Smooth muscle cell (in vitro differentiated cells): ENCODE results near the gene ADGRG2. TPM values are rescaled to one million over a fixed set of nuclear protein-coding genes. Genes with fewer than 3 reads are reported as not detected.

Experiments
- DNase-seq: peaks from one replicate; lab custom pipeline; 2025; ENCODE audit not compliant: unreplicated experiment; lab: John Stamatoyannopoulos, UW
- H2AFZ ChIP-seq: fragments of 200-600 bp; sonication (generic); 2 replicates; pipeline ENCODE4 v1.6.0; 2016; ENCODE audit warnings: antibody characterized with exemption, low read depth, mild to moderate bottlenecking
- H3F3A ChIP-seq: fragments of 200-600 bp; sonication (generic); 2 replicates; pipeline ENCODE4 v1.6.0; 2017; ENCODE audit warnings: antibody characterized with exemption, low read depth
- H3K27ac ChIP-seq: fragments of 200-600 bp; sonication (generic); 2 replicates; pipeline ENCODE4 v1.5.1; 2016; ENCODE audit warnings: low read depth, mild to moderate bottlenecking
- H3K27me3 ChIP-seq: fragments of 200-600 bp; sonication (generic); 2 replicates; pipeline ENCODE4 v1.6.1; 2016; ENCODE audit warnings: low read depth, mild to moderate bottlenecking
- H3K36me3 ChIP-seq: fragments of 200-600 bp; sonication (generic); 2 replicates; pipeline ENCODE4 v1.5.1; 2016; ENCODE audit warnings: low read depth
- H3K4me1 ChIP-seq: fragments of 200-600 bp; sonication (generic); 2 replicates; pipeline ENCODE4 v1.5.1; 2016; ENCODE audit warnings: low read depth
- H3K4me2 ChIP-seq: fragments of 200-600 bp; sonication (generic); 2 replicates; pipeline ENCODE4 v1.6.0; 2016; ENCODE audit warnings: mild to moderate bottlenecking
- H3K4me3 ChIP-seq: fragments of 200-600 bp; sonication (generic); 2 replicates; pipeline ENCODE4 v1.5.1; 2016; ENCODE audit warnings: mild to moderate bottlenecking
- H3K79me2 ChIP-seq: fragments of 200-600 bp; sonication (generic); 2 replicates; pipeline ENCODE4 v1.6.0; 2016; ENCODE audit warnings: low read depth, mild to moderate bottlenecking
- H3K9ac ChIP-seq: fragments of 200-600 bp; sonication (generic); 2 replicates; pipeline ENCODE4 v1.6.0; 2016; ENCODE audit warnings: low read depth
- H3K9me3 ChIP-seq: fragments of 200-600 bp; sonication (generic); replicated peaks from 2 replicates; pipeline ENCODE4 v1.5.1; 2016; ENCODE audit warnings: low read depth
- H4K20me1 ChIP-seq: fragments of 200-600 bp; sonication (generic); 2 replicates; pipeline ENCODE4 v1.6.0; 2016; ENCODE audit warnings: low read depth
- CTCF ChIP-seq: fragments of 200-600 bp; sonication (generic); IDR thresholded peaks from 2 replicates; pipeline ENCODE4 v1.5.1; 2017; ENCODE audit warnings: borderline replicate concordance, mild to moderate bottlenecking, antibody characterized with exemption; ENCODE audit not compliant: insufficient read depth, poor library complexity, severe bottlenecking
- WGBS: methylation state at CpG from one replicate; pipeline ENCODE4 v1.1.7; 2016; ENCODE audit warnings: low lambda C conversion rate; 5-methylcytosine and 5-hydroxymethylcytosine counted together
- polyA plus RNA-seq: library from polyadenylated mRNA; unstranded; fragments of >200 nt; fragmentation: Nextera tagmentation; extraction: Ambion mirVana; gene quantifications from 2 replicates; pipeline ENCODE4 v1.2.1, GENCODE V29; 2016
- total RNA-seq: library from RNA; depleted of rRNA; stranded (reverse); fragments of >200 nt; gene quantifications from 2 replicates; pipeline ENCODE4 v1.2.3, GENCODE V29; 2014

Gene ADGRG2
- 0.09 TPM in 1 of 2 replicates, not detected in the other for total RNA-seq
- not detected in 2 replicates for polyA plus RNA-seq

- Histone ChIP-seq H3K4me3 (peak within 1 kb of the TSS; percentile 39), H3K27ac (no peak within 1 kb of the TSS), H3K4me1 (no peaks in the 10 kb centered on the region), H3K36me3 (no peaks in the 10 kb centered on the region), H3K9me3 (no peaks in the 10 kb centered on the region), H4K20me1 (no peaks in the 10 kb centered on the region), H2AFZ (no peak within 1 kb of the TSS), H3K79me2 (no peaks in the 10 kb centered on the region), H3K9ac (no peak within 1 kb of the TSS), H3F3A (no peaks in the 10 kb centered on the region), H3K4me2 (peak within 1 kb of the TSS; percentile 82), H3K27me3 (peaks cover 73% of the 10 kb centered on the region)
- DNase-seq = no peak
- WGBS = 50% methylated on average over 63 of the region's 107 CpGs
- no peak for TF ChIP-seq CTCF
Observed at GRCh38 chrX:19121898-19122640, at the start of gene ADGRG2. Gene ADGRG2, minus strand, starts transcription at chrX:19122468. Its CDS starts 53,634 bp downstream, at chrX:19068834.

GRCh38 chrX:19168609-19169008, 46.3 kb upstream of the ADGRG2 start:
- Histone ChIP-seq H3K27ac (no peak overlapping the region), H3K4me3 (no peak overlapping the region), H3K4me2 (no peak overlapping the region), H3K4me1 (no peaks in the 10 kb centered on the region), H3K79me2 (no peaks in the 10 kb centered on the region), H3K9ac (no peak overlapping the region), H2AFZ (no peak overlapping the region), H4K20me1 (no peaks in the 10 kb centered on the region), H3F3A (no peaks in the 10 kb centered on the region), H3K27me3 (no peaks in the 10 kb centered on the region), H3K9me3 (no peaks in the 10 kb centered on the region), H3K36me3 (no peaks in the 10 kb centered on the region)
- TF ChIP-seq CTCF = no peak
- DNase-seq = no peak
- WGBS = 75% methylated on average over 5 of the region's 5 CpGs

GRCh38 chrX:19162851-19163250, 40.6 kb upstream of the ADGRG2 start:
- H3F3A ChIP-seq = no peaks in the 10 kb centered on the region
- no peak overlapping the region for H3K4me3 ChIP-seq
- H3K9ac ChIP-seq = no peak overlapping the region
- no peaks in the 10 kb centered on the region for H4K20me1 ChIP-seq
- no peaks in the 10 kb centered on the region for H3K79me2 ChIP-seq
- no peaks in the 10 kb centered on the region for H3K27me3 ChIP-seq
- no peaks in the 10 kb centered on the region for H3K4me1 ChIP-seq
- no peaks in the 10 kb centered on the region for H3K9me3 ChIP-seq
- no peak overlapping the region for H3K27ac ChIP-seq
- 82% methylated on average over 8 of the region's 8 CpGs for WGBS
- H3K36me3 ChIP-seq = no peaks in the 10 kb centered on the region
- DNase-seq = no peak
- no peak overlapping the region for H3K4me2 ChIP-seq
- no peak overlapping the region for H2AFZ ChIP-seq
- TF ChIP-seq CTCF = no peak

- WGBS = 47% methylated on average over 4 of the region's 4 CpGs
Observed at GRCh38 chrX:19156186-19156585, 33.9 kb upstream of the ADGRG2 start.

More at GRCh38 chrX:19156186-19156585, 33.9 kb upstream of the ADGRG2 start:
- H3K9ac ChIP-seq = no peak overlapping the region
- no peaks in the 10 kb centered on the region for H3K4me1 ChIP-seq
- no peaks in the 10 kb centered on the region for H3K36me3 ChIP-seq
- DNase-seq = no peak
- no peak overlapping the region for H3K4me3 ChIP-seq
- H2AFZ ChIP-seq = no peak overlapping the region
- H3K27ac ChIP-seq = no peak overlapping the region
- H4K20me1 ChIP-seq = no peaks in the 10 kb centered on the region
- TF ChIP-seq CTCF = no peak
- H3K4me2 ChIP-seq = no peak overlapping the region
- H3K27me3 ChIP-seq = no peaks in the 10 kb centered on the region
- H3K9me3 ChIP-seq = no peaks in the 10 kb centered on the region
- no peaks in the 10 kb centered on the region for H3F3A ChIP-seq
- no peaks in the 10 kb centered on the region for H3K79me2 ChIP-seq
